Stimulated activated CD4-positive, alpha-beta T cell treated with anti-CD3 and anti-CD28 coated beads, TNF-alpha, amount 100 ng/mL, for 4 hours (primary cell): ENCODE results near the gene MLYCD.

Experiments
- DNase-seq, 3 experiments: peaks; one replicate each; pipeline ENCODE4 v3.0.0-alpha.2; 2020; ENCODE audit warnings: low read depth in 3 of 3

The MLYCD gene

DNA sequence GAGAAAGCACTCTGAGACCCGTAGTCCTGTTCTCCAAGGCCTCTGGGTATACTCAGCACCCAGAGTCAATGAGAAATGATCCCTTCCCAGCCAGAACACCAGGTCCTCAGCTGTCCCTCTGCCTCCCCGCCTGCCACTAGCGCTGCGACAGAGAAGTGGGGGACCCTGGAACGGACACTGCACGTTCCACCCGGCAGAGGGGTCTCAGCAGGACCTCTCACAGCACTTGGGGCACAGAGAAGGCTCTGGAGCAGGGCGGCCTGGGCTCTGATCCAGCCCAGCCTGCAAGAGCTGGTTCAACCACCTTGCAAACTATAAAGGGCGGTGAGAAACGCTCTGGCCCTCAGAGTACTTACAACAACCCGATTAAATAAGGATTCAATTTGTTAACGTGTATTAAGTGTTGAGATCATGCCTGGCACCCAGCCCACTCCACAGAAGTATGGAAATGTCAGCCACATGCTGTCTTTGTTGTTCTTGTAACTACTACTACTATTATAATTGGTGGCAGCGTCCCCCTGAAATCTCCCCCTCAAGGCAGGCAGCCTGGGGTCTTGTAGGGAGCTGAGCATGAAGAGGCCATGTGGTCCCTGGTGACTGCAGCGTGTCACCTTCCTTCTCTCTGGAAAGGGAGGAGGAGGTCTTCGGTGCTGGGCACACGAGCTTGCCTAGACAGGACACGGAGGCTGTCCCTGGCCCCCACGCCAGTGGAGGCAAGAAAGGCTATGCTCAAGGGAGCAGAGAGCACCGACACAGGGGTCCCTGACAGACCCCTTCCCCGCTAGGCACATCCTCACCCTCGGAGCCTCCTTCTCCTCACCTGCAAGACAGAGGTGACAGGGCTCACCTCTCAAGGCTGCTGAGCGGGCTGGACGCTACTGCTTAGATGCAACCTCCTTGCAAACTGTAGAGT, 56.6 kb downstream of the MLYCD start:
- no peak for DNase-seq

DNA sequence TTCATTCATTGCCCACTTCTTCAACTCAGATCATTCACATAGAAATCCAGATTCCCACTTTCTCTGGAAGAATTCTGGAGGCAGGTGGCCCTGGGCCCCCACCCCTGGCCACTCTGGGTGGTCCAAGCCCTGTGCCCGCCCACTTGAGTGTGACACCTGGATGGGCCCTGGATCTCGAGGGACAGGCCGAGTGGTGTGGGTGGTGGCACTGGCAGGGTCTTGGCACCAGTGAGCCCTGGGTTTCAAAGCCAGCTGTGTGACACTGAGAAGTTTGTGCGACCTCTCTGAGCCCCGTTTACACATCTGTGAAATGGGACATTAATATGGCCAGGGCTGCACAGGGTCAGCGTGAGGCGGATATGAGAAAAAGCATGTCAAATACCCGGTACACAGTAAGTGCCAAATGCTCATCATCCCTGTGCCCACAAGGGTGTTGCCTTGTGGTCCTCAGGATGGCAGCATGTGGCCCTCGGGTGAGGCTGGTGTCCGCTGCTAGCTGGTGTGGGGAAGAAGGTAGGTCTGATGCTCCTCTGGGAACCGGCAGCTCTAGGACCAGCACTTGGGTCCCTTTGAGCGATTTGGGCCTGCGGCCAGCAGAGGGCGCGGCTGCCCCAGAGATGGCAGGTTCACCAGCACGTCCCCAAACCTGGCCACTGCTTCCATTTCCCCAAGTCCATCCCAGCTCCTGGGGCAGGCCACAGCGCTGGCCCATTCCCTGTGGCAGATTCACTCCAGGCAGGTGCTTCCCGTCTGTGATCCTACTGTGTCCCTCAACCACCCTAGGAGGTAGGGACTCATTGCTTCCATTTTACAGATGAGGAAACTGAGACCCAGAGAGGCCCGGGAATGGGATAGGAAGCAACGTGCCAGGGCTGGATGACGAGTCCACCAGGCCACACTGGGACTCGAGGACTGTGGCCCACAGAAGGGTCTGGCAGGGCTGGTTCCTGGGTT, 57.7 kb downstream of the MLYCD start:
- DNase-seq: peak; percentile 32 to 59 (median 47)

DNA sequence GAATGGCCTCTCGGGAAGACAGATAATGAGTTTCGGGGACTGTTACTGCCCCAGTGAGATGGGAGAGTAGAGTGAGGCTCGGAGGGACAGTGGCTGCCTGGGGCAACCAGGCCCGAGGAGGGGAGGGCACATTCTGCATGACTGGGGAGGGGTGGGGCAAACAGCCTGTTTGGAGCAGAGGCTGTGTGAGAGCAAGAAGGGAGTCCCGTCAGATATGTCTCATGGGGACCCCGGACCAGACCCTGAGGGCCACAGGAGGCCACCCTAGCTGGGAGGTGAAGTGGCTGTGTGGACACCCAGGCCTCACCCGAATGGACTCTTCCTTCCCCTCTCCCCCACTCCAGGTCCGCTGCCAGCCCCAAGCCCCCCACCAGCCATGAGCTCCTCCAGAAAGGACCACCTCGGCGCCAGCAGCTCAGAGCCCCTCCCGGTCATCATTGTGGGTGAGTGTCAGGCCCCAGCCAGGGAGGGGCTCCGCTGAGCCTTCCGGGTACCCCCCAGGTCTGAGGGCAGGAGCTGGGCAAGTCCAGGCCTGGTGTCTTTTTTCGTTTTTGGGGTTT, 58.5 kb downstream of the MLYCD start:
- no peak for DNase-seq

DNA sequence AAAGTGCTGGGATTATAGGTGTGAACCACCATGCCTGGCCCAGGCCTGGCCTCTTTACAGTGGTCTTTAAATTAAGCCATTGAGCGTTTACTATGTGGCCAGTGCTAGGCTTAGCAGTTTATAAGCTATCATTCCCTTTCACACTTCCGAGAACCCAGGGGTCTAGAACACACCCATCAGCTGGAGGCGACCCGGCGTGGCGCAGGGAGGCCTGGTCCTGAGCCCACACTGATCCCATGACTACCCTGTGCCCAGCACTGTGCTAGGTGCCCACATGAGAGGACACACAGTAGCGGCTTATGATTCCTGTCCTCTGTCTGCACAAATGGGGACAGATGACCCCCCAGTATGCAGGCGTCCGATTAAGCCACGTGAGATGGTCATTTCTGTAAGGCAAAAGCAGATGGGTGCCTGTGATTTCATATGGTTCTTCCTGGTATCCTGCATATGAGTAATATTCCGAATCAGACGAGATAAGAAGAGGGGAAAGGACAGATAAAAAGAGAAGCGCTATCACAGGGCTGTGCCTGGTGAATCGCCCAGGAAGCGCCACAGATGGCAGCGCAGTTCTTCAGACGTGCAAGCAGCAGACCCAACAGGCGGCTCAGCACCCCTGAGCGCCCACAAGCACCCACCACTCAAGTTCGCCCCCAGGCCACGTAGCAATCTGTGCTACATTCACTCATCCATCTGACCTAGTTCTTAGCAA, 59.4 kb downstream of the MLYCD start:
- DNase-seq: no peak

DNA sequence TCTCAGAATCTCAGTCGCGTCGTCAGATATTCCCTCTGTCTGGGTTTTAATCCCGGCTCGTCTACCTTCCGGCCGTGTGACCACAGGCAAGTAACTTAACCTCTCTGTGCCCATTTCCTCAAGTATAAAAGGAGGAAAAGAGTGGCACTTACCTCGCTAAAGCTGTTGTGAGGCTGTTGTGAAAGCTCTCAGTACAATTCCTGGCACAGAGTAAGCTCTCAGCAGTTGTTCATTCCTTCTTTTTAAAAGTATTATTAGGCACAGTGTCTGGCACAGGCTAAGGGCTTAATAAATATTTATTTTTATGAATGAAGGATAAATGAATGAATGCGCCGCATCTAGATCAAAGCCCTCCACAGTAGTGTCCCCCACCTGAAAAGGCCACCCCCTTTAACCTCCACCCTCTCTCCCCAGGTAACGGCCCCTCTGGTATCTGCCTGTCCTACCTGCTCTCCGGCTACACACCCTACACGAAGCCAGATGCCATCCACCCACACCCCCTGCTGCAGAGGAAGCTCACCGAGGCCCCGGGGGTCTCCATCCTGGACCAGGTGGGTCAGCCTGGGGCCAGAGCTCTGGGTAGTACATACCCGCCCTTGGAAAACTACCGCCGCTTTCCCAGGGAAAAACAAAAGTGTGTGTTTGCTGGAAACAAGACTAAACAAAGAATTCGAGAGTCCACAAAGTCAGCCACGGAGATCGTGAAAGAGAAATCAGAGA, 60.1 kb downstream of the MLYCD start:
- no peak for DNase-seq

DNA sequence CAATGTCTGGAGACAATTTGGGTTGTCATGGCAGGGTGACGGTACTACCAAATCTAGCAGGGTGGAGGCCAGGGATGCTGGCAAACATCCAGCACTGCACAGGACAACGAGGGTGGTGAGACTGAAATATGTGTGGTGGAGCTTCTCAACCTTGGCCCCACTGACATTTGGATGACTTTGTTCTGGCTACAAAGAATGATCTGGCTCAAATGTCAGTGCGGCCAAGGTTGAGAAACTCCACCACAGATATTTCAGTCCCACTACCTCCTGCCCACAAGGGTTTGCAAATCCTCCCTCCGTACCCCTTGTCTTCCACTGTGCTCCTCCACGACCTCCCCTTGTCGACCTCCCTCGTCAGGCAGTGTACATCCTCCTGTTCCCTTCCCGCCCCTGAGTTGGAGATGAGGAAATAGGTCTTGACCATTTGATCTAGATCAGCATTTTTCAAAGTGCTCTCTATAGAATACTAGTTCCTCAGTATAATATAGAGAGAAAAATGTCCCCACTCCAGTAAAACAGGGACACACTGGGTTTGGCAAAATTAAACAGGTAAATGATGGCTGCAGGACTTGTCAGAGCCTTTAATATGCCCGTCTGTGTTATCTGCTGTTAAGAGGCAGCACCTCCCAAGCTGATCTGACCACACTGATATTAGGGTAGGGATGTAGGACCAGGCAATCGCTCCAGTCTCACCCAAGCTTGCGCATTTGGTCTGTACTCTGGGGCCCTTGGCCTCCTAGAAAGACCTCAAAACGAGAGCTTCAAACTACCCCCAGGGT, 60.9 kb downstream of the MLYCD start:
- DNase-seq: no peak

DNA sequence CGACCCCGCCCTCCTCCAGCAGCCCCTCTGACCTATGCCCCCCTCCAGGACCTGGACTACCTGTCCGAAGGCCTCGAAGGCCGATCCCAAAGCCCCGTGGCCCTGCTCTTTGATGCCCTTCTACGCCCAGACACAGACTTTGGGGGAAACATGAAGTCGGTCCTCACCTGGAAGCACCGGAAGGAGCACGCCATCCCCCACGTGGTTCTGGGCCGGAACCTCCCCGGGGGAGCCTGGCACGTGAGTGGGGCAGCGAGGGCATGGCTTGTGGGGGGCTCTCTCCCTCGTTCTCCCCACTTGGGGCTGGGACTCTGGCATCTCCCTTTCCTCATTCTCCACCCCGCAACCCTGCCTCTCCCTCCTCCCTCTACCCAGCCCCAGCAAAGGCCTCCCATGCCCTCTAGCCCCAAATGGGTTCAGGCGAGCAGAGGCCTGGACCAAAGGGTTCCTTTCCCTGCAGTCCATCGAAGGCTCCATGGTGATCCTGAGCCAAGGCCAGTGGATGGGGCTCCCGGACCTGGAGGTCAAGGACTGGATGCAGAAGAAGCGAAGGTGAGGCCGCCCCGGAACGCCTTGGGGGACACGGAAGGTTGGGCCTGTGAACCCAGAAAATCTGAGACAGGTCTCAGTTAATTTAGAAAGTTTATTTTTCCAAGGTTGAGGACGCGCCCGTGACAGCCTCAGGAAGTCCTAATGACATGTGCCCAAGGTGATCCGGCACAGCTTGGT, 61.8 kb downstream of the MLYCD start:
- DNase-seq: no peak

DNA sequence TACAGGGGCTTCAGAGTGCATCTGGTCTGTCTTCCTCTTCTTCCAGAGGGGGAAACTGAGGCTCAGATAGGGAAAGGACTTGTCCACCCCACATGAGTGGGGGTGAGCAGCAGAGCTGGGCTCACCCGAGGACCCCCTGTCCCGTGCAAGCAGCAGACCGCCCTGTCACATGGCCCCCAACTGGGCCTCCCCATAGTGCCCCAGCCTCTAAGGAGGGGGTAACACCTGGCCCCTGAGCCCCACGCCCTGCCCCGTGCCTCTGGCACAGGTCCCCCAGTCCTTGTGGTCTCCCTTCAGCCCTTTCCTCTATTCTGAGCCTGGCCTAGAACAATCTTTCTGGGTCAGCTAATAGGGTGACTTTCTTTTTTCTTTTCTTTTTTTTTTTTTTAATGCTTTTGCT, 62.7 kb downstream of the MLYCD start:
- DNase-seq: no peak

DNA sequence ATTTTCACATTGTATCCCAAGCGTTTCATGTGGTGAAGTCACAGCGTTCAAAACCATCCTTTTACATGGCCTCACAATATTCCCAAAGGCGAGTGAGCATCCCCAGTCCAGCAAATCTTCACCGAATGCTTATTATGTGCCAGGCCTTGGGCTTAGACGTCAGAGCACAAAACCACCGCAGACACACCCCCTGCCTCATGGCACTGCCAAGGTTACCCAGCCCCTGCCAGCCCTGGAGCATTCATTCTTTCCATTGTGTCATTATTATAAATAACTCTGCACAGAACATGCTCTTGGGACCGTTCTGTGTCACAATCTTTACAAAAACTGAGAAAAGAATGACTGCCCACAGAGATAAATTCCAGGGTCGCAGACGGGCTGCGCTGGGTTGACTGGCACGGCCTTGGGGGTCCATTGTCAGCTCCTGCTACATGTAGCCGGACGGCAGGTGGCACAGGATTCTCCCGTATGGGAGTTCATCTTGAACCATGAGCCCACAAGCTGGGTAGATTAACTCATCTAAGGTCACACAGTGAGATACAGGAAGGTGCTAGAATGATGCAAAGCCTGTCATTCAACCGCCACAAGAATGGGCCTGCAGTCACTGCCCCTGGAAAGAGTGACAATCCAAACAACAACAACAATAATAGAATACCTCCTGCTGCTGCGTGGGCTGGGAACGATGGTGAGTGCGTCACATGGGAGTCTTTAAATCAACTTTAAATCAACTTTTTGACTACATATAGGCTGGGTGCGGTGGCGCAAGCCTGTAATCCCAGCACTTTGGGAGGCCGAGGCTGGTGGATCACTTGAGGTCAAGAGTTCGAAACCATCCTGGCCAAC, 64.6 kb downstream of the MLYCD start:
- DNase-seq: no peak

DNA sequence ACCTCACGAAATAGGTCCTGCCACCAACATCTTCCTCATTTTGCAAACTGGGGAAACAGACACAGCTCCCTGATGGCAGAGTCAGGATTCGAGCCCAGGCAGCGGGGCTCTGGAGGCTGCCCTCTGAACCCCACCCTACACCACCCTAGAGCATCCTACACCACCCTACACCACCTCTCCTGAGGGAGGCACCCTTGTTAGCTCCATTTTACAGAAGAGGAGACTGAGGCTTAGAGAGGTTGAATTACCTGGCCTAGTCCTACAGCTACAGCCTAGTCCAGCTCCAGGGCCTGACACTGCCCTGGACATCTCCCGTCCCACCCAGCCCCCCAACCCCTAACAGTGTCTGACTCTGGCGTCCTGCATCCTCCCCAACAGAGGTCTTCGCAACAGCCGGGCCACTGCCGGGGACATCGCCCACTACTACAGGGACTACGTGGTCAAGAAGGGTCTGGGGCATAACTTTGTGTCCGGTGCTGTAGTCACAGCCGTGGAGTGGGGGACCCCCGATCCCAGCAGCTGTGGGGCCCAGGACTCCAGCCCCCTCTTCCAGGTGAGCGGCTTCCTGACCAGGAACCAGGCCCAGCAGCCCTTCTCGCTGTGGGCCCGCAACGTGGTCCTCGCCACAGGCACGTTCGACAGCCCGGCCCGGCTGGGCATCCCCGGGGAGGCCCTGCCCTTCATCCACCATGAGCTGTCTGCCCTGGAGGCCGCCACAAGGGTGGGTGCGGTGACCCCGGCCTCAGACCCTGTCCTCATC, 65.9 kb downstream of the MLYCD start:
- no peak for DNase-seq

DNA sequence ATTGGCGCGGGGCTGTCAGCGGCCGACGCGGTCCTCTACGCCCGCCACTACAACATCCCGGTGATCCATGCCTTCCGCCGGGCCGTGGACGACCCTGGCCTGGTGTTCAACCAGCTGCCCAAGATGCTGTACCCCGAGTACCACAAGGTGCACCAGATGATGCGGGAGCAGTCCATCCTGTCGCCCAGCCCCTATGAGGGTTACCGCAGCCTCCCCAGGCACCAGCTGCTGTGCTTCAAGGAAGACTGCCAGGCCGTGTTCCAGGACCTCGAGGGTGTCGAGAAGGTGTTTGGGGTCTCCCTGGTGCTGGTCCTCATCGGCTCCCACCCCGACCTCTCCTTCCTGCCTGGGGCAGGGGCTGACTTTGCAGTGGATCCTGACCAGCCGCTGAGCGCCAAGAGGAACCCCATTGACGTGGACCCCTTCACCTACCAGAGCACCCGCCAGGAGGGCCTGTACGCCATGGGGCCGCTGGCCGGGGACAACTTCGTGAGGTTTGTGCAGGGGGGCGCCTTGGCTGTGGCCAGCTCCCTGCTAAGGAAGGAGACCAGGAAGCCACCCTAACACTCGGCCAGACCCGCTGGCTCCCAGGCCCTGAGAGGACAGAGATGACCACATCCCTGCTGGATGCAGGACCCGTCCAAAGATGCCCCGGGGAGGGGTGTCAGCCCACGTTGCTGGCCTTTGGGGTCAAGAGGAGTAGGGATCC, 66.7 kb downstream of the MLYCD start:
- no peak for DNase-seq

DNA sequence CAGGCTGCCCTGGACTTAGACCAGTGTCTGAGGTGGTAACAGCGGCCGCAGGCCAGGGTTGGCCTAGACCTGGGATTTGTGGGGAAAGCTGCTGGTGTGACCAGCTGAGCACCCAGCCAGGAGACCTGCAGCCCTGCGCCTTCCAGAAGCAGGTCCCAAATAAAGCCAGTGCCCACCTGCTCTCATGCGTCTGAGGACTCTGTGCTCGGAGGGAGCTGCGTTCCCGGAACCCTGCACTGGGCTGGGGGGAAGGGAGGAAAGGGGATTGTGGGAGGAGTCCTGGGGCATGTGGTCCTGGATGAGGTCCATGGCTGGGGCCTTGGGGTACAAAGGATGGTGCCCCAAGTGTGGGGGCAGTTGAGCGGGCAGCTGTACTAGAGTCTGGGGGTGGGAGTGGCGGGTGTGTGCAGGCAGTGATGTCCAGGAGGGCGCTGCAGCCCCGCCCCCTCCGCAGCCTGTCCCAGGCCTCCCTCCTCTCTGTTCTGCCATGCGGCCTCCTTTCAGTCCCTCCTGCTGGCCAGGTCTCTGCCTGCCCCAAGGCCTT, 67.3 kb downstream of the MLYCD start:
- DNase-seq: no peak

DNA sequence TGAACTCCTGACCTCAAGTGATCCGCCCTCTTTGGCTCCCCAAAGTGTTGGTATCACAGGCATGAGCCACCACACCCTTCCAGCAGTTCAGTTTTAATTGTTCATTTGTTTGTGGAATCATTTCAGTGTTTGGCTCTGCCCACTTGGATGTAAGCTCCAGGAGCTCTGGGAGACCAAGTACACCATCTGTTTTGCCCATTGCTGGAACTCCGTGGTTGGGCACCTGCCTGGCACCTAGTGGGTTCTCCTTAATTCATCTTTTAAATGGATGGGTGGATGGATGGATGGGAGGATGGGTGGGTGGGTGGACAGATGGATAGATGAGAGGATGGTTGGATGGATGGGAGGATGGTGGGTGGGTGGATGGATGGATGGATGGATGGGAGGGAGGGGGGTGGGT, 68.2 kb downstream of the MLYCD start:
- DNase-seq: no peak

DNA sequence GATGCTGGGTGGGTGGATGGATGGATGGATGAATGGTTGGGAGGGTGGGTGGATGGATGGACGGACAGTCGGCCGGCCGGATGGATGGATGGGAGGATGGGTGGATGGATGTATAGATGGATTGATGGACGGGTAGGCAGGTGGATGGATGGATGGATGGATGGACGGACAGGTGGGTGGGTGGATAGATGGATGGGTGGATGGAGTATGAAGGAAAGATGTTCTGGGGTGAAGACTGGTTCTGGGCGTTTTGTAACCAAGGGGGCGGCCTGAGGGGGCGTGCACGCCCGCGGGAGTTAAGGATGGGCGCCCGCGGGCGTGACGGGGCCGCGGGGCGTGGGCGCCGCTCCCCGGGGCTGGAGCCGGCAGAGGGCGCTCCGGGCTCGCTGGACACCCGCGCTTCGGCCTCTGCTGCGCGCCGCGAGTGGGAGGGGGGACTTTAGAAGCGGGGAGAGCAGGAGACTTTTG, 69.0 kb downstream of the MLYCD start, which contains the start of gene NECAB2:
TSS of gene NECAB2 (plus strand) at position 407 of the 468 bp plus-strand sequence. CDS start 405 bp downstream, outside the sequence.
- no peak for DNase-seq

DNA sequence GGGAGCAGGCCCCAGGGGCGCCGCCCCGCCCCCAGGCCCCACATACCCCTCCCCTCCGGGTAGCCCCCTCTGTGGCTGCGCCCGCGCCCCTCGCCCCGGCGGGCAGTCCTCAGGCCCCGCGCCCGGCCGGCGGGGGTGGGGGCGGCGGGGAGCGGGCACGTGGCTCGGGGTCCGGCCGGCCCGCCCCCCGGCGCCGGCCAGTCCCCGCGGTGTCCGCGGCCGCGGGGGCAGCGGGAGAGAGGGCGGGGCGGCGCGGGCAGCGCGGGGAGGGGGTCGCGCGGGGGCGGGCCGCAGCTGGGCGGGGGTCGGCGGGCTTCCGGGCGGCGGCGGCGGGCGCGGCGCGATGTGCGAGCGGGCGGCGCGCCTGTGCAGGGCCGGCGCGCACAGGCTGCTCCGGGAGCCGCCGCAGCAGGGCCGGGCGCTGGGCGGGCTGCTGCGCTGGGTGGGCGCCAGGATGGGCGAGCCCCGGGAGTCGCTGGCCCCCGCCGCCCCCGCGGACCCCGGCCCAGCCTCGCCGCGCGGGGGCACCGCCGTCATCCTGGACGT, 69.5 kb downstream of the MLYCD start:
- DNase-seq: no peak
